Kidney (tissue), 14 donors: ENCODE measurements around the gene ABL2. TPM values are rescaled to one million over a fixed set of nuclear protein-coding genes. Genes with fewer than 3 reads are reported as not detected.
"Not testable (repeated sequence)": the region's sequence is repeated elsewhere in the genome, so short reads cannot be mapped to it uniquely, and the experiment has no call there.

ENCODE experiments used
- DNase-seq, 5 donors: peaks; one replicate each; pipeline ENCODE4 v3.0.0-alpha.2; 2013 to 2020
- FAIRE-seq: peaks from 2 replicates; lab custom pipeline; 2012; peaks lifted over from hg19 to GRCh38; lab: Jason Lieb, UNC
- H3K27ac ChIP-seq, 2 donors: one replicate each; pipeline ENCODE4 v1.7.0; 2013; ENCODE audit warnings: low read depth in 2 of 2, low read length in 2 of 2, inconsistent platforms in 1 of 2
- H3K27me3 ChIP-seq: one replicate; pipeline ENCODE4 v1.7.1; 2013; ENCODE audit warnings: low read length, inconsistent platforms; ENCODE audit not compliant: control insufficient read depth, insufficient read depth
- H3K36me3 ChIP-seq, 3 donors: one replicate each; pipeline versions ENCODE4 v1.7.0 to v1.7.1; 2013; ENCODE audit warnings: low read length in 3 of 3, control low read depth in 1 of 3, inconsistent platforms in 1 of 3; ENCODE audit not compliant: insufficient read depth in 3 of 3, control insufficient read depth in 2 of 3
- H3K4me1 ChIP-seq, 3 donors: one replicate each; pipeline versions ENCODE4 v1.7.0 to v1.7.1; 2013; ENCODE audit warnings: low read length in 3 of 3, inconsistent platforms in 1 of 3, low read depth in 1 of 3; ENCODE audit not compliant: control insufficient read depth in 2 of 3, insufficient read depth in 2 of 3
- H3K4me3 ChIP-seq, 3 donors: one replicate each; pipeline versions ENCODE4 v1.7.0 to v1.8.1; 2013; ENCODE audit warnings: low read length in 3 of 3, control low read depth in 1 of 3, inconsistent platforms in 1 of 3
- H3K9ac ChIP-seq, 3 donors: one replicate each; pipeline versions ENCODE4 v1.7.0 to v1.7.1; 2013; ENCODE audit warnings: low read length in 3 of 3, control low read depth in 1 of 3, inconsistent platforms in 1 of 3
- H3K9me3 ChIP-seq, 3 donors: one replicate each; pipeline versions ENCODE4 v1.7.0 to v1.7.1; 2013; ENCODE audit warnings: low read length in 3 of 3, control low read depth in 1 of 3, inconsistent platforms in 1 of 3; ENCODE audit not compliant: control insufficient read depth in 2 of 3, insufficient read depth in 1 of 3
- CTCF ChIP-seq: IDR thresholded peaks from 3 replicates; pipeline ENCODE4 v1.5.1; 2012; ENCODE audit warnings: mild to moderate bottlenecking, moderate library complexity, borderline replicate concordance; ENCODE audit not compliant: insufficient read depth; ENCODE audit errors: extremely low read depth
- intact Hi-C: fragments of 100-400 bp; cut with DNase I; formaldehyde crosslinking; loops from one replicate; pipeline ENCODE4 v1.11.1; 2022
- polyA plus RNA-seq: library from polyadenylated mRNA; stranded (reverse); fragments of 350-450 nt; fragmentation: Illumina TruSeq; extraction: RNeasy Lipid Tissue Mini Kit (QIAGEN cat#74804); gene quantifications from one replicate; pipeline ENCODE4 v1.2.3, GENCODE V29; 2014; ENCODE audit warnings: low read depth, low replicate concordance; ENCODE audit not compliant: insufficient read depth
- total RNA-seq: library from RNA; stranded (reverse); fragmentation: NEBNext Ultra II Directional; extraction: Animal tissue kit (Norgen Biotek cat#: 25700); gene quantifications from one replicate; pipeline ENCODE4 v1.2.1, GENCODE V29; 2021
- donor health status: control.
- donor health status: control.
- donor health status: control.
- donor health status: control.
- donor health status: control.
- donor health status: DM: yes; HTN: yes; CAD: no.
- donor health status: Normal renal cell carcinoma (clear cell type).

ABL2 gene
- total and polyA plus RNA-seq, 2 donors from 2014 or later, result 1.6 to 29.6 TPM

GRCh38 chr1:179247923-179248322, 18.4 kb upstream of the ABL2 start:
- Histone ChIP-seq H3K4me3 (no peak overlapping the region), H3K9ac (no peak overlapping the region)
- no peak for FAIRE-seq

GRCh38 chr1:179245426-179245825, 15.9 kb upstream of the ABL2 start:
- intact Hi-C loops, H3K27ac ChIP-seq, H3K9me3 ChIP-seq, H3K9ac ChIP-seq, DNase-seq, H3K4me3 ChIP-seq, H3K27me3 ChIP-seq, FAIRE-seq, H3K36me3 ChIP-seq, H3K4me1 ChIP-seq: not testable (repeated sequence)

More at GRCh38 chr1:179247923-179248322, 18.4 kb upstream of the ABL2 start:
- H3K27ac ChIP-seq, result no peak overlapping the region
- H3K4me1 ChIP-seq, result no peaks in the 10 kb centered on the region
- H3K9me3 ChIP-seq, result no peaks in the 10 kb centered on the region
- no peaks in the 10 kb centered on the region for H3K36me3 ChIP-seq
- intact Hi-C loops, result no loop called here
- H3K27me3 ChIP-seq, result no peaks in the 10 kb centered on the region
- TF ChIP-seq CTCF, result no peak
- DNase-seq, result no peak

- H3K4me3 ChIP-seq, result no peak overlapping the region
- no peaks in the 10 kb centered on the region for H3K36me3 ChIP-seq
- no peak for TF ChIP-seq CTCF
- no peak for FAIRE-seq
- no peak overlapping the region for H3K9ac ChIP-seq
- no peak for DNase-seq
- no peak overlapping the region for H3K27ac ChIP-seq
- H3K4me1 ChIP-seq, result no peaks in the 10 kb centered on the region
- H3K9me3 ChIP-seq, result no peaks in the 10 kb centered on the region
- intact Hi-C loops, result no loop called here
- H3K27me3 ChIP-seq, result no peaks in the 10 kb centered on the region
Measured at GRCh38 chr1:179241530-179242097, 12.1 kb upstream of the ABL2 start.

- no peak overlapping the region for H3K4me3 ChIP-seq
- no peak for TF ChIP-seq CTCF
- intact Hi-C loops, result no loop called here
- no peaks in the 10 kb centered on the region for H3K9me3 ChIP-seq
- no peak overlapping the region for H3K9ac ChIP-seq
- H3K36me3 ChIP-seq, result no peaks in the 10 kb centered on the region
- H3K27ac ChIP-seq, result no peak overlapping the region
- H3K27me3 ChIP-seq, result no peaks in the 10 kb centered on the region
- DNase-seq (no peak), FAIRE-seq (no peak)
- H3K4me1 ChIP-seq, result no peaks in the 10 kb centered on the region
Measured at GRCh38 chr1:179237222-179237621, 7.7 kb upstream of the ABL2 start.
